ENCODE measurements around the gene ZBED4.

GRCh38 chr22:49884075-49884474 lies 30.4 kb downstream of the ZBED4 start:
- TF ChIP-seq CTCF (IDR thresholded peaks at IDR 0.05; ENCODE audit: insufficient read depth, low read length, poor library complexity, severe bottlenecking) (no peak), EZH2phosphoT487 (conservative IDR thresholded peaks at IDR 0.05; ENCODE audit: low read length) (no peak)
